HL-60 (cell line): ENCODE measurements around the gene PRR5.

Source experiments
- DNase-seq, 2 experiments: peaks; one replicate each; pipeline ENCODE4 v3.0.0-alpha.2; 2010 to 2020; ENCODE audit warnings: low read depth in 1 of 2, low spot score in 1 of 2
- H3K27ac ChIP-seq: fragments of 250-450 bp; sonication (Bioruptor Pico); replicated peaks from 2 replicates; pipeline ENCODE4 v1.5.1; 2020; ENCODE audit warnings: mild to moderate bottlenecking, moderate library complexity
- H3K27me3 ChIP-seq: fragments of 250-450 bp; sonication (Bioruptor Pico); 2 replicates; pipeline ENCODE4 v1.5.1; 2021; ENCODE audit warnings: mild to moderate bottlenecking, moderate library complexity; ENCODE audit not compliant: insufficient read depth, poor library complexity, severe bottlenecking
- H3K4me3 ChIP-seq: replicated peaks from 2 replicates; pipeline ENCODE4 v1.5.1; 2011; ENCODE audit warnings: mild to moderate bottlenecking, control low read depth, low read length; ENCODE audit not compliant: insufficient read depth
- GABPA ChIP-seq: IDR thresholded peaks from 2 replicates; pipeline ENCODE4 v1.6.1; 2012; ENCODE audit warnings: low read depth
- POLR2AphosphoS5 ChIP-seq: IDR thresholded peaks from 2 replicates; pipeline ENCODE4 v1.6.1; 2012; ENCODE audit warnings: low read depth
- SPI1 ChIP-seq: IDR thresholded peaks from 2 replicates; pipeline ENCODE4 v1.6.1; 2012; ENCODE audit warnings: low read depth, mild to moderate bottlenecking, borderline replicate concordance
- TF ChIP-seq, protein P1 (sequence below): IDR thresholded peaks from 2 replicates; pipeline ENCODE4 v1.6.1; 2012; ENCODE audit warnings: low read depth; ENCODE audit not compliant: insufficient replicate concordance
- TF ChIP-seq, protein P2 (sequence below): IDR thresholded peaks from one replicate; pipeline ENCODE4 v1.5.1; 2011; ENCODE audit warnings: low read length, control low read depth, inconsistent platforms; ENCODE audit not compliant: insufficient read depth

The PRR5 gene

DNA sequence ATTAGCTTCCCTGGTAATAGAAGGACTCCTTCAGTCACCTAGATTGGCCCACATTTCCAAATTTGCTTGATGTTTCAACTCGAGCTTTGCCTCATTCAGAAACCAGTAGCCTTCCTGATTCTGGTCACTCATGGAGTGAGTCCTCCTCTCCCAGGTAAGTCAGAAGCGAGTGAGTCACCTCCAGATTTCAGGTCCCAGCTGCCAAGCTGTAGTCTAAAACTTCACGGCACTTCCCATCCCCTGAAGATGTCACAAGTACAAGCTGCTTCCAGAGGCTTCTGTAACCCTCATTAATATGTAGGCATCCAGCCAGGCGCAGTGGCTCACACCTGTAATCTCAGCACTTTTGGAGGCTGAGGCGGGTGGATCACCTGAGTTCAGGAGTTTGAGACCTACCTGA is 73.9 kb downstream of the PRR5 start:
- TF ChIP-seq GABPA (no peak), POLR2AphosphoS5 (no peak)
- TF ChIP-seq, protein P1, sequence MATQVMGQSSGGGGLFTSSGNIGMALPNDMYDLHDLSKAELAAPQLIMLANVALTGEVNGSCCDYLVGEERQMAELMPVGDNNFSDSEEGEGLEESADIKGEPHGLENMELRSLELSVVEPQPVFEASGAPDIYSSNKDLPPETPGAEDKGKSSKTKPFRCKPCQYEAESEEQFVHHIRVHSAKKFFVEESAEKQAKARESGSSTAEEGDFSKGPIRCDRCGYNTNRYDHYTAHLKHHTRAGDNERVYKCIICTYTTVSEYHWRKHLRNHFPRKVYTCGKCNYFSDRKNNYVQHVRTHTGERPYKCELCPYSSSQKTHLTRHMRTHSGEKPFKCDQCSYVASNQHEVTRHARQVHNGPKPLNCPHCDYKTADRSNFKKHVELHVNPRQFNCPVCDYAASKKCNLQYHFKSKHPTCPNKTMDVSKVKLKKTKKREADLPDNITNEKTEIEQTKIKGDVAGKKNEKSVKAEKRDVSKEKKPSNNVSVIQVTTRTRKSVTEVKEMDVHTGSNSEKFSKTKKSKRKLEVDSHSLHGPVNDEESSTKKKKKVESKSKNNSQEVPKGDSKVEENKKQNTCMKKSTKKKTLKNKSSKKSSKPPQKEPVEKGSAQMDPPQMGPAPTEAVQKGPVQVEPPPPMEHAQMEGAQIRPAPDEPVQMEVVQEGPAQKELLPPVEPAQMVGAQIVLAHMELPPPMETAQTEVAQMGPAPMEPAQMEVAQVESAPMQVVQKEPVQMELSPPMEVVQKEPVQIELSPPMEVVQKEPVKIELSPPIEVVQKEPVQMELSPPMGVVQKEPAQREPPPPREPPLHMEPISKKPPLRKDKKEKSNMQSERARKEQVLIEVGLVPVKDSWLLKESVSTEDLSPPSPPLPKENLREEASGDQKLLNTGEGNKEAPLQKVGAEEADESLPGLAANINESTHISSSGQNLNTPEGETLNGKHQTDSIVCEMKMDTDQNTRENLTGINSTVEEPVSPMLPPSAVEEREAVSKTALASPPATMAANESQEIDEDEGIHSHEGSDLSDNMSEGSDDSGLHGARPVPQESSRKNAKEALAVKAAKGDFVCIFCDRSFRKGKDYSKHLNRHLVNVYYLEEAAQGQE = no peak
- TF ChIP-seq, protein P2, sequence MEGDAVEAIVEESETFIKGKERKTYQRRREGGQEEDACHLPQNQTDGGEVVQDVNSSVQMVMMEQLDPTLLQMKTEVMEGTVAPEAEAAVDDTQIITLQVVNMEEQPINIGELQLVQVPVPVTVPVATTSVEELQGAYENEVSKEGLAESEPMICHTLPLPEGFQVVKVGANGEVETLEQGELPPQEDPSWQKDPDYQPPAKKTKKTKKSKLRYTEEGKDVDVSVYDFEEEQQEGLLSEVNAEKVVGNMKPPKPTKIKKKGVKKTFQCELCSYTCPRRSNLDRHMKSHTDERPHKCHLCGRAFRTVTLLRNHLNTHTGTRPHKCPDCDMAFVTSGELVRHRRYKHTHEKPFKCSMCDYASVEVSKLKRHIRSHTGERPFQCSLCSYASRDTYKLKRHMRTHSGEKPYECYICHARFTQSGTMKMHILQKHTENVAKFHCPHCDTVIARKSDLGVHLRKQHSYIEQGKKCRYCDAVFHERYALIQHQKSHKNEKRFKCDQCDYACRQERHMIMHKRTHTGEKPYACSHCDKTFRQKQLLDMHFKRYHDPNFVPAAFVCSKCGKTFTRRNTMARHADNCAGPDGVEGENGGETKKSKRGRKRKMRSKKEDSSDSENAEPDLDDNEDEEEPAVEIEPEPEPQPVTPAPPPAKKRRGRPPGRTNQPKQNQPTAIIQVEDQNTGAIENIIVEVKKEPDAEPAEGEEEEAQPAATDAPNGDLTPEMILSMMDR = no peak
- no peak for DNase-seq

DNA sequence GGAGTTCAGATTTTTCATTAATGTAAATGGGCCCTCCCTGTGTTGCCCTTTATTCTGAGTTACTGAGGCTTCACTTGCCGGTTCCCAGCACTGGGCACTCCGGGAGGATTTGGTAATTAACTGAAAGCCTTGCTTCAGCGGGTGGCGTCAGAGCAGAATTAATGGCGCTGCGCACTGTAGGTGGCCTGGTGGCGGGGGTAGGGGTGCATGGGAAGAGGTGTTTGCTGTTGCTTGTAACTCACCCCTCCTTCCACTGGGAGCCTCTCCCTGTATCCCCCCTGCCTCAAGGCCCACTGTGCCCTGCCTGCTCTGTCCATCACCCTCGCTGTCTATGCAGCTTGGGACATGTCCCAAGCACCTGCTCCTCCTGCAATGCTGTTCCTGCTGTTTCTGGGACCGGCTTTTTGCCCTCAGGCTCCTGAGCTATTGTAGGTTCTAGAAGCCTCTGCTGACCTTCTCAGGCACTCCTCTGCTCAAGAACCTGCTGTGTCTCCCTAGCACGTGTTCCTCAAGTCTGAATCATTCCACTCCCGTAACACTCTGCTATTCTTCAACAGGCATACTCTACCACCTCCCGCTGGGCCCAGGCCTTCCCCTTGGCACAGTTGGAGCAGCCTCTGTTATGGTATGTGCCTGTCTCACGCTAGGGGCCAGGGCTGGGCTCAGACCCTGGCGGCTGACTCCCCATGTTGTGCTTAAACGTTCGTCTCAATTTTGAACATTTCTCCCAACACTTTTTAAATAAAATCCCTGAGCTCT is 74.8 kb downstream of the PRR5 start:
- no peaks in the 10 kb centered on the region for H3K27me3 ChIP-seq
- H3K4me3 ChIP-seq = no peak overlapping the region
- no peak overlapping the region for H3K27ac ChIP-seq
- TF ChIP-seq GABPA = no peak
- TF ChIP-seq, protein P1 = no peak
- no peak for TF ChIP-seq SPI1
- TF ChIP-seq, protein P2 = no peak
- no peak for TF ChIP-seq POLR2AphosphoS5
- DNase-seq = no peak

More for the DNA sequence above, 73.9 kb downstream of the PRR5 start:
- H3K27me3 ChIP-seq = no peaks in the 10 kb centered on the region
- no peak overlapping the region for H3K27ac ChIP-seq
- H3K4me3 ChIP-seq = no peak overlapping the region

DNA sequence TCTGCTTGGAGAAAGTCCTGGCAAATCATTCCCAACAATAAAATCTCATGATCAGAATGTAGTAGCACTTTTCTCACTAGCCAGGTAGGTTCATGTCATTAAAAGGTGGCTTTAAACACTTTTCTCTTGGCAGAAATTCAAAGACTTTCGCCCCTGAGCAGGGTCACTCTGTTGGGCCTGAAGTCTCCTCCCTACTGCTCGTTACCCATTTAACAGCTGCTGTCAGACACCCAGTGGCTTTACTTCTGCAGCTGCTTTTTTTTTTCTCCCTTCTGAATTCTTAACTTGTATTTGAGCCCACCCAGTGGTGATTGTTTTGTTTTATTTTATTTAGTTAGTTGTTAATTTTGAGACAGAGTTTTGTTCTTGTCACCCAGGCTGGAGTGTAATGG is 75.4 kb downstream of the PRR5 start:
- H3K27me3 ChIP-seq = no peaks in the 10 kb centered on the region
- TF ChIP-seq GABPA = no peak
- TF ChIP-seq, protein P2 = no peak
- TF ChIP-seq SPI1 = no peak
- TF ChIP-seq, protein P1 = no peak
- TF ChIP-seq POLR2AphosphoS5 = no peak
- no peak overlapping the region for H3K27ac ChIP-seq
- H3K4me3 ChIP-seq = no peak overlapping the region
- no peak for DNase-seq
